HCT116 (cell line): Measurements from ENCODE around the gene EIF4E1B. TPM values are rescaled to one million over a fixed set of nuclear protein-coding genes. Genes with fewer than 3 reads are reported as not detected.

Source experiments
- ATAC-seq: fragments of 200-7000 bp; cut with Tn5 transposase; 2 replicates; pipeline ENCODE4 v1.9.1; 2020; ENCODE audit warnings: mild to moderate bottlenecking, moderate library complexity
- BruUV-seq: library from RNA; stranded (reverse); fragments of 400-500 nt; replicated peaks from 2 replicates; lab custom pipeline; 2021; lab: Mats Ljungman, UMichigan
- CTCF ChIA-PET: fragments of 300-600 bp; sonication (Branson Sonifier 250); formaldehyde crosslinking; loops from one replicate; lab custom pipeline; 2021; ENCODE audit warnings: antibody characterized with exemption; lab: Charles Lee
- POLR2A ChIA-PET: fragments of 300-600, 350-600 bp; sonication (Branson Sonifier 250); formaldehyde crosslinking; loops from one replicate; lab custom pipeline; 2021; ENCODE audit warnings: antibody characterized with exemption; lab: Charles Lee
- RAD21 ChIA-PET, 2 experiments: fragments of 300-600 bp; sonication (Branson Sonifier 250); formaldehyde crosslinking; loops; one replicate each; lab custom pipeline; 2023; ENCODE audit warnings: low total read pairs in 2 of 2; ENCODE audit not compliant: uncharacterized antibody in 2 of 2, unreplicated experiment in 2 of 2, low non-redundant PET in 1 of 2; lab: Charles Lee
- DNase-seq: peaks from one replicate; pipeline ENCODE4 v3.0.0-alpha.2; 2010; ENCODE audit warnings: low read depth, low spot score
- H2AFZ ChIP-seq: fragments of 200-600 bp; shearing (Covaris generic), sonication (generic); 2 replicates; pipeline ENCODE4 v1.6.1; 2017; ENCODE audit warnings: low read depth, mixed run types, mixed read lengths, antibody characterized with exemption, low read length; ENCODE audit not compliant: poor library complexity, severe bottlenecking
- H3K27ac ChIP-seq: 2 replicates; pipeline ENCODE4 v1.5.1; 2012; ENCODE audit warnings: low read depth, low read length
- H3K27me3 ChIP-seq: fragments of 200-600 bp; sonication (generic); 2 replicates; pipeline ENCODE4 v1.6.1; 2016; ENCODE audit warnings: mixed run types, low read length, mixed read lengths; ENCODE audit not compliant: insufficient read depth
- H3K36me3 ChIP-seq, 2 experiments: fragments of 200-500 bp in 1 of 2; fragments of 200-600 bp in 1 of 2; sonication (Bioruptor generic) in 1 of 2; sonication (generic) in 1 of 2; 2 replicates each; pipeline versions ENCODE4 v1.5.1 to v1.6.1; 2014 to 2016; ENCODE audit warnings: low read length in 2 of 2, inconsistent platforms in 1 of 2, mixed read lengths in 1 of 2, mixed run types in 1 of 2; ENCODE audit not compliant: insufficient read depth in 2 of 2, control insufficient read depth in 1 of 2
- H3K4me1 ChIP-seq, 2 experiments: fragments of 200-600 bp in 1 of 2; sonication (generic) in 1 of 2; 2 replicates each; pipeline versions ENCODE4 v1.5.1 to v1.6.1; 2012 to 2017; ENCODE audit warnings: low read length in 2 of 2, inconsistent platforms in 1 of 2, mild to moderate bottlenecking in 1 of 2, mixed read lengths in 1 of 2, mixed run types in 1 of 2, moderate library complexity in 1 of 2; ENCODE audit not compliant: insufficient read depth in 2 of 2, control insufficient read depth in 1 of 2
- H3K4me2 ChIP-seq: fragments of 200-600 bp; sonication (generic); 2 replicates; pipeline ENCODE4 v1.6.1; 2017; ENCODE audit warnings: mixed run types, low read length, mixed read lengths
- H3K4me3 ChIP-seq, 2 experiments: fragments of 200-600 bp in 1 of 2; sonication (generic) in 1 of 2; replicated peaks in 1 of 2; 2 replicates each; pipeline ENCODE4 v1.5.1; 2011 to 2016; ENCODE audit warnings: low read length in 2 of 2, control low read depth in 1 of 2, low read depth in 1 of 2, mild to moderate bottlenecking in 1 of 2, mixed read lengths in 1 of 2, mixed run types in 1 of 2
- H3K79me2 ChIP-seq: fragments of 200-600 bp; sonication (generic); 2 replicates; pipeline ENCODE4 v1.6.1; 2017; ENCODE audit warnings: mild to moderate bottlenecking, mixed run types, low read length, moderate library complexity, mixed read lengths; ENCODE audit not compliant: insufficient read depth
- H3K9ac ChIP-seq: fragments of 200-600 bp; sonication (generic); 2 replicates; pipeline ENCODE4 v1.6.1; 2016; ENCODE audit warnings: low read length, mixed read lengths
- H3K9me2 ChIP-seq: fragments of 200-600 bp; sonication (generic), shearing (Covaris generic); 2 replicates; pipeline ENCODE4 v1.6.1; 2017; ENCODE audit warnings: mixed run types, mild to moderate bottlenecking, moderate library complexity; ENCODE audit not compliant: insufficient read depth
- H3K9me3 ChIP-seq, 2 experiments: fragments of 200-500 bp in 1 of 2; fragments of 200-600 bp in 1 of 2; sonication (Bioruptor generic) in 1 of 2; sonication (generic) in 1 of 2; 2 replicates each; pipeline ENCODE4 v1.6.1; 2014 to 2017; ENCODE audit warnings: low read length in 2 of 2, mixed read lengths in 2 of 2, inconsistent platforms in 1 of 2, low read depth in 1 of 2, mild to moderate bottlenecking in 1 of 2, mixed run types in 1 of 2, moderate library complexity in 1 of 2; ENCODE audit not compliant: control insufficient read depth in 1 of 2, insufficient read depth in 1 of 2
- H4K20me1 ChIP-seq: fragments of 200-600 bp; sonication (generic), shearing (Covaris generic); 2 replicates; pipeline ENCODE4 v1.6.1; 2017; ENCODE audit warnings: mixed run types, mild to moderate bottlenecking, moderate library complexity; ENCODE audit not compliant: insufficient read depth
- CEBPB ChIP-seq: IDR thresholded peaks from 2 replicates; pipeline ENCODE4 v1.6.1; 2012; ENCODE audit warnings: low read depth
- CTCF ChIP-seq, 3 experiments: fragments of 200-600 bp in 1 of 3; sonication (generic) in 1 of 3; IDR thresholded peaks in 2 of 3; conservative IDR thresholded peaks in 1 of 3; 2 replicates each; pipeline ENCODE4 v1.5.1; 2012 to 2017; ENCODE audit warnings: low read depth in 2 of 3, low read length in 2 of 3, antibody characterized with exemption in 1 of 3, borderline replicate concordance in 1 of 3, control low read depth in 1 of 3, mild to moderate bottlenecking in 1 of 3, mixed read lengths in 1 of 3, mixed run types in 1 of 3, moderate library complexity in 1 of 3; ENCODE audit not compliant: insufficient read depth in 1 of 3
- EZH2 ChIP-seq: fragments of 200-600 bp; sonication (generic); IDR thresholded peaks from 2 replicates; pipeline ENCODE4 v1.6.1; 2017; ENCODE audit warnings: antibody characterized with exemption, mixed run types
- JUND ChIP-seq: IDR thresholded peaks from 2 replicates; pipeline ENCODE4 v1.6.1; 2012
- POLR2A ChIP-seq: IDR thresholded peaks from 2 replicates; pipeline ENCODE4 v1.7.0; 2011; ENCODE audit warnings: borderline replicate concordance; ENCODE audit not compliant: insufficient read depth, insufficient read length; ENCODE audit errors: extremely low read depth
- RAD21 ChIP-seq: IDR thresholded peaks from 2 replicates; pipeline ENCODE4 v1.6.1; 2012; ENCODE audit warnings: low read depth, mild to moderate bottlenecking
- SRF ChIP-seq: IDR thresholded peaks from 2 replicates; pipeline ENCODE4 v1.6.1; 2012; ENCODE audit warnings: low read depth
- TCF7L2 ChIP-seq: IDR thresholded peaks from 2 replicates; pipeline ENCODE4 v1.7.0; 2011; ENCODE audit warnings: borderline replicate concordance, inconsistent platforms; ENCODE audit not compliant: insufficient read depth, insufficient read length; ENCODE audit errors: extremely low read depth
- ZBTB33 ChIP-seq: IDR thresholded peaks from 2 replicates; pipeline ENCODE4 v1.6.1; 2011; ENCODE audit warnings: mild to moderate bottlenecking, low read length, moderate library complexity; ENCODE audit not compliant: insufficient replicate concordance; ENCODE audit errors: extremely low read depth
- ZFX ChIP-seq: fragments of 450-650 bp; IDR thresholded peaks from 2 replicates; pipeline ENCODE4 v1.6.1; 2017
- intact Hi-C: fragments of 100-400 bp; cut with micrococcal nuclease; formaldehyde crosslinking; loops from 2 replicates; pipeline ENCODE4 v1.10.0; 2022
- total RNA-seq: library from RNA; stranded (reverse); gene quantifications from one replicate; pipeline ENCODE4 v1.2.1, GENCODE V29; 2021; ENCODE audit not compliant: unreplicated experiment
- TF ChIP-seq, protein P1 (sequence below): IDR thresholded peaks from 2 replicates; pipeline ENCODE4 v1.6.1; 2012

The EIF4E1B gene
- total RNA-seq, 1 experiment from 2014 or later = 0.07 TPM

DNA sequence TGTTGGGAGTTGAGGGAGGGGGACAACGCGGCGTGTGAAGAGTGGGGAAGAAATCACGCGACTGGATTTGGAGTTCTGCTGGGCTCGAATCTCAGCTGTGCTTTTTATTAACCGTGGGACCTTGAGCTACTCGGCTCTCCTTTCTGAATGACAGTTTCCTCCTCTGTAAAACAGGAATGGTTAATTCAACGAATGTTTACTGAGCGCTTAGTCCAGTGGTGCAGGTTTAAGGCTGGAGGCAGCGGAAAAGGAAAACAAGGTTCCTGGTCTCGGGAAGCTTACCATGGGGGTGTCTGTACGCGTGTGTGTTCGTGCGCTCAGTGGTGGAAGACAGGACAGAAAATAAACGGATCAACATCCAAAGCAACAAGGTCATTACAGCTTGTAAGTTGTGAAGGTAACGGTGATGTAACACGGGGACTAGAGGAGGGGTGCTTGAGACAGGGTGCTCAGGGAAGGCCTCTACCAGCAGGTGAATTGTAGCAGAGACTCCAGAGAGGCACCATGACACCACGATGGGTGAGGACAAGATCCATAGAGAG is 277 bp downstream of the EIF4E1B start:
- BruUV-seq = no TSS peak
- Histone ChIP-seq H3K79me2 (no peaks in the 10 kb centered on the region), H3K9ac (no peak overlapping the region), H2AFZ (no peak overlapping the region)
- no peak for DNase-seq
- CTCF ChIA-PET = no interaction called here
- TF ChIP-seq CEBPB (no peak), SRF (no peak), JUND (no peak), CTCF (IDR thresholded peaks at IDR 0.05 in 2 of 3, conservative IDR thresholded peaks at IDR 0.05 in 1 of 3; ENCODE audit: borderline replicate concordance in 1 of 3, insufficient read depth in 1 of 3, low read depth in 2 of 3, low read length in 2 of 3) (no peak), TCF7L2 (no peak), EZH2 (no peak), ZFX (no peak), ZBTB33 (no peak), RAD21 (no peak), POLR2A (no peak)
- TF ChIP-seq, protein P1, sequence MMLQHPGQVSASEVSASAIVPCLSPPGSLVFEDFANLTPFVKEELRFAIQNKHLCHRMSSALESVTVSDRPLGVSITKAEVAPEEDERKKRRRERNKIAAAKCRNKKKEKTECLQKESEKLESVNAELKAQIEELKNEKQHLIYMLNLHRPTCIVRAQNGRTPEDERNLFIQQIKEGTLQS = no peak
- TF ChIP-seq, all 23 proteins: peak for 0
- RAD21 ChIA-PET = no interaction called here
- Histone ChIP-seq H3K36me3 (no peaks in the 10 kb centered on the region), H4K20me1 (no peaks in the 10 kb centered on the region), H3K27ac (no peak overlapping the region), H3K4me1 (peaks cover 0 to 18% of the 10 kb centered on the region in 2 experiments; a peak in 2 of 4 replicates), H3K9me2 (no peaks in the 10 kb centered on the region), H3K27me3 (peaks cover 5% of the 10 kb centered on the region; the same call in 1 of the 2 replicates), H3K4me3 (no peak overlapping the region), H3K4me2 (no peak overlapping the region), H3K9me3 (no peaks in the 10 kb centered on the region)
- POLR2A ChIA-PET = no interaction called here
- ATAC-seq = no peak
- intact Hi-C loops = no loop called here
